IgD-negative memory B cell (primary cell): ENCODE results near the gene PSME3IP1. TPM values are rescaled to one million over a fixed set of nuclear protein-coding genes. Genes with fewer than 3 reads are reported as not detected.

Experiments
- H3K27ac Mint-ChIP-seq, 3 donors: one replicate each; pipeline ENCODE4 v1.8.0; 2020 to 2022; ENCODE audit warnings: mild to moderate bottlenecking in 3 of 3, mixed read lengths in 3 of 3, moderate library complexity in 1 of 3
- H3K27me3 Mint-ChIP-seq: one replicate; pipeline ENCODE4 v1.8.0; 2021; ENCODE audit warnings: mixed read lengths
- H3K36me3 Mint-ChIP-seq: one replicate; pipeline ENCODE4 v1.8.0; 2020; ENCODE audit warnings: mild to moderate bottlenecking, mixed read lengths
- H3K4me1 Mint-ChIP-seq, 3 donors: one replicate each; pipeline ENCODE4 v1.8.0; 2020 to 2022; ENCODE audit warnings: mixed read lengths in 3 of 3, mild to moderate bottlenecking in 1 of 3
- H3K4me3 Mint-ChIP-seq, 4 donors: one replicate each; pipeline ENCODE4 v1.8.0; 2020 to 2022; ENCODE audit warnings: mild to moderate bottlenecking in 4 of 4, mixed read lengths in 4 of 4, moderate library complexity in 3 of 4
- H3K9me3 Mint-ChIP-seq, 3 donors: one replicate each; pipeline ENCODE4 v1.8.0; 2020 to 2021; ENCODE audit warnings: mixed read lengths in 3 of 3, mild to moderate bottlenecking in 1 of 3
- polyA plus RNA-seq: library from polyadenylated mRNA; unstranded; fragments of 300-500 nt; fragmentation: Illumina TruSeq; gene quantifications from one replicate; pipeline ENCODE4 v1.2.3, GENCODE V29; 2021

Gene PSME3IP1
- polyA plus RNA-seq, 1 donor from 2014 or later: 91.6 TPM

DNA sequence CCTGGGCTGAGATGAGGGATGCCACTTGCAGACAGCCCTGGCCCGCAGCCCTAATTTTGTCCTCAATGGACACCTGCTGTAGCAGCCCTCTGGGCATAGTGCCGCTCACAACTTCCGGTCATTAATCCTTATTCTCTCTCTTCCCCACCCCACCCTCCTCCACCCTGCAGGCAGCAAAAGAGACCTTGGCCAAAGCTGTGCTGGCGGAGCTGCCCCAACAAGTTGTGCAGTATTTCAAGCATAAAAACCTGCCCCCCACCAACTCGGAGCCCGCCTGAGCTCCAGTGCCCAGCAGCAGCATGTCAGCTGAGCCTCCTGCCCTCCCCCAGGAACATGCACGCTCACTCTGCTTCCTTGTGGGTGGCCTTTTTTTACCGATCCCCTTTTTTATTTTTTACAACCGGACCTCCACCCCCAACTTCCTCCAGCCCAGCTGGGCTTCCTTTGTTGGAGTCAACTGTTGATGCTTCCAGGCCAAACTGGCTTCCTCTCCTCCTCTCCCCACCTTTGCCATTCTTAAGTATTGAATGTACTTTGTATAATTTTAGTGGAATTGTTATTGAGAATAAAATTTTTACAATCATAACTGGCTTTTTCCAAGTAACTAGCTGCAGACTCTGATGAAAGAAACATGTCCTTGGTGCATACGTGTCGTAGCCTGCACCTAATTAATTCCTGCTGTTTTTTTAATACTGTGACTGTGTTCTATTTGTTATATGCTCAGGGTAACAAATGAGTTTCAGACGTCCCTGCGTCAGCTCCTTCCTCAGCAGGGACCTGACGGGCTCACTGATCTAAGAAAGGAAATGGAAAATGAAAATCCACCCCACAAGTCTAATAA is 38.2 kb downstream of the PSME3IP1 start:
- H3K27ac Mint-ChIP-seq: peak overlapping the region in 1 of 3 donors; percentile 83
- H3K36me3 Mint-ChIP-seq: peaks cover 1% of the 10 kb centered on the region
- H3K9me3 Mint-ChIP-seq: no peaks in the 10 kb centered on the region
- no peaks in the 10 kb centered on the region for H3K27me3 Mint-ChIP-seq
- peaks cover 5 to 9% (median 9%) of the 10 kb centered on the region in 3 donors for H3K4me1 Mint-ChIP-seq
- H3K4me3 Mint-ChIP-seq: peak overlapping the region in 2 of 4 donors; percentile 39 to 77

GRCh38 chr16:57146735-57147134 is 39.1 kb downstream of the PSME3IP1 start:
- H3K27ac Mint-ChIP-seq: no peak overlapping the region

GRCh38 chr16:57146040-57146647 is 39.7 kb downstream of the PSME3IP1 start:
- H3K4me1 Mint-ChIP-seq: peaks cover 13 to 20% (median 18%) of the 10 kb centered on the region in 3 donors
- H3K27ac Mint-ChIP-seq: no peak overlapping the region

More at GRCh38 chr16:57146735-57147134, 39.1 kb downstream of the PSME3IP1 start:
- Mint-ChIP-seq H3K4me3 (peak overlapping the region in 1 of 4 donors; percentile 47), H3K36me3 (no peaks in the 10 kb centered on the region), H3K27me3 (no peaks in the 10 kb centered on the region), H3K9me3 (no peaks in the 10 kb centered on the region), H3K4me1 (peaks cover 10 to 16% (median 15%) of the 10 kb centered on the region in 3 donors)

DNA sequence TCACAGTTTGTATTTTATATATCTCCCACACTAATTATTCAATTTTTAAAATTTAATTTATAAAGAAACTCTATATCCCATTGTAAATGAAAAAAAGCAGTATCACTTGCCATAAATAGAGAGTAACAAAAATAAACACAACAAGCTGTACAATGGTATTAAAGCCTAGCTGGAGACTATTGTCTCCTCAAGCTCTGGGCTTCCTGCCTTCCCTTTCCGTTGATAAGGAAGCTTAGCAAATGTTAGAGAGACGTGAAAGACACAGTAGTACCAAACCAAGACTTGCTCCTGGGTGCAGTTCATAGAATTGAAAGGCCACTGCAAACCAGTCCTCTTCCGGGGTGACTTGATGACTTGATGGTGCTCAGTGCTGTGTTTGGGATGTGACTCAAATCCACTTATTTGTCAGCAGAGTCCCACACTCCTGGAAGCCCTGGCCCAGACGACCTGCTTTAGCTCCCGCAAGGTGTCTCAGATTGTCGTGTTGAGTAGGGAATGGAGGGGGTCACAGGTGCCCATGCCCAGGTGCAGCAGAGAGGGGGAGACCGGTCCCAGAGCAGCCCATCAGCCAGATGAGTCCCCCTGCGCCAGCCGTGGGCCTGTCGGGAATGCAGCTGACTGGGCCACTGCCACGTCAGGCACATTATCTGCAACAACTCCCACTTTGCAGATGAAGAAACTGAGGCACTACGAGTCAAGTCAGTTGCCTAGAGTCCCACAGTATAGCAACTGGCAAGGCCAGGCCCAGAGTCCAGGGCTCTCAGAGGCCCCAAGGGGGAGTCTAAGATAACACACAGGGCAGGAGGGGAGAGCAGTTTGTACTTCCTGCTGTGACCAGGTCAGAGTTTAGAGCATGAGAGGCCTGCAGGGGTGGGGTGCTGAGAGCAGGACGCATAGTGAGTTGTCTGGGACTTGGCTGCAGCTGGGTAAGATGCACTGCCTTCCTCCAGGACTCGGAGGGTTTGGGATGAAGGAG is 40.5 kb downstream of the PSME3IP1 start:
- Mint-ChIP-seq H3K9me3 (no peaks in the 10 kb centered on the region), H3K4me1 (peaks cover 13 to 24% (median 22%) of the 10 kb centered on the region in 3 donors), H3K4me3 (peak overlapping the region in 1 of 4 donors; percentile 67), H3K36me3 (no peaks in the 10 kb centered on the region), H3K27ac (no peak overlapping the region), H3K27me3 (no peaks in the 10 kb centered on the region)

More at GRCh38 chr16:57146040-57146647, 39.7 kb downstream of the PSME3IP1 start:
- H3K4me3 Mint-ChIP-seq: peak overlapping the region in 1 of 4 donors; percentile 65
- no peaks in the 10 kb centered on the region for H3K9me3 Mint-ChIP-seq
- H3K27me3 Mint-ChIP-seq: no peaks in the 10 kb centered on the region
- H3K36me3 Mint-ChIP-seq: no peaks in the 10 kb centered on the region

DNA sequence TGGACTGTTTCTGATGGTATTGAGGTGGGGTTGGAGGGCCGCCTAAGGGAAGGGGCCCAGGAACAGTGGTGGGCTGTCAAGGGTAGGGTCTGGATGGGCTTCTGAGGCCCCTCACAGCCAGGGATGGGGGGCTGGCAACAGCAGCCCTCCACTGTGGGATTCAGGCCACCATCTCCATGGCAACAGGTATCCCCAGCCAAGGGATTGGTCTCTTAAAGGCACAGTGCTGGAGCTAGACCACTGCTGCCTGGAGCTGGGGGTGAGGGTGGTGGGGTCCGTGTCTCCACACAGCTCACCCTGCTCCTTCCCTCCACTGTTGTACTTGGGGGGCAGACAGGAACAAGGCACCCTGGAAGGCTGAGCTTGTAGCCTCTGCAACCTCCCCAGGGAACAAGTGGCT is 41.8 kb downstream of the PSME3IP1 start:
- H3K27ac Mint-ChIP-seq: no peak overlapping the region
- H3K4me1 Mint-ChIP-seq: peaks cover 21 to 32% (median 31%) of the 10 kb centered on the region in 3 donors
- no peaks in the 10 kb centered on the region for H3K27me3 Mint-ChIP-seq
- H3K4me3 Mint-ChIP-seq: no peak overlapping the region
- no peaks in the 10 kb centered on the region for H3K9me3 Mint-ChIP-seq
- H3K36me3 Mint-ChIP-seq: no peaks in the 10 kb centered on the region

GRCh38 chr16:57143149-57143921 is 42.5 kb downstream of the PSME3IP1 start:
- no peak overlapping the region for H3K4me3 Mint-ChIP-seq
- H3K36me3 Mint-ChIP-seq: no peaks in the 10 kb centered on the region
- peaks cover 21 to 31% (median 30%) of the 10 kb centered on the region in 3 donors for H3K4me1 Mint-ChIP-seq
- H3K9me3 Mint-ChIP-seq: no peaks in the 10 kb centered on the region
- no peaks in the 10 kb centered on the region for H3K27me3 Mint-ChIP-seq
- no peak overlapping the region for H3K27ac Mint-ChIP-seq

DNA sequence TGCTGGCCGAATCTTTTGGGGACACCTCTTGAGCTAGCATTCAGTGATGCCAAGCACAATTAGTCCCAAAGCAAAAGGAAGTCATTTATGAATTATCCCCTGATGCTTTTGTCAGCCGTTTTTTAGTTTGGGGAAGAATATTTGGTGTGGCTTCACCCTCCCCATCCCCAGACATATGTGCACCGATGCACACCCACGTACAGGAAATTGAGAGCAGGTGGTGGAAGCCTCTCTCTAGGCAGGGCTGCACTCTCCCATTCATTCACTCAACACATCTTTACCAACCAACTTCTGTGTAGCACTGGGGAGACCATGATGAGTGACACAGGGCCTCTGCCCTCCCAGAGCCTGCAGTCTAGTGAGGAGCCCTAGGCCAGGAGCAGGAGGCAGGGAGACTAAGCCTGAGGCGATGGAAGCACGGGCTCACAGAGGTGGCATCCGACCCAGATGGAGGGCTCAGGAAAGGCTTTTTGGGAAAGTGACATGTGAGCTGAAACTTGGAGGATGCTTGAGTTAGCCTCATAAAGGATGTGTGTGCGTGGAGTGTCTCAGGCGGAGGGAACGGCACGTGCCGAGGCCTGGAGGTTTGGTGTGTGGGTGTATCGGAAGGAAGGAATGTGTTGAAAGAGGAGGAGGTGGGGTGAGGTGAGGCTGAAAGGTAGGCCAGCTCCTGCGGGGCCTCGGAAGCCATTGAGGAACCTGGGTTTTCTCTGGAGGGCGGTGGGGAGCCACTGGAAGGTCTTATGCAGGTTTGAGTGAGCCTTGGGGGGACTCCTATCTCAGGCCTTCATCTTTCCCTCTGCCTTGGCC is 43.8 kb downstream of the PSME3IP1 start:
- H3K4me1 Mint-ChIP-seq: peaks cover 16 to 26% (median 26%) of the 10 kb centered on the region in 3 donors
- no peaks in the 10 kb centered on the region for H3K27me3 Mint-ChIP-seq
- peak overlapping the region in 3 of 4 donors; percentile 41 to 82 (median 60) for H3K4me3 Mint-ChIP-seq
- peak overlapping the region in 1 of 3 donors; percentile 36 for H3K27ac Mint-ChIP-seq
- no peaks in the 10 kb centered on the region for H3K9me3 Mint-ChIP-seq
- H3K36me3 Mint-ChIP-seq: no peaks in the 10 kb centered on the region

- Mint-ChIP-seq H3K4me1 (peaks cover 16 to 28% (median 24%) of the 10 kb centered on the region in 3 donors), H3K36me3 (no peaks in the 10 kb centered on the region), H3K9me3 (no peaks in the 10 kb centered on the region), H3K4me3 (peak overlapping the region in 2 of 4 donors; percentile 60 to 82), H3K27ac (peak overlapping the region in 1 of 3 donors; percentile 85), H3K27me3 (no peaks in the 10 kb centered on the region)
Measured at GRCh38 chr16:57140931-57141668, 44.7 kb downstream of the PSME3IP1 start.

DNA sequence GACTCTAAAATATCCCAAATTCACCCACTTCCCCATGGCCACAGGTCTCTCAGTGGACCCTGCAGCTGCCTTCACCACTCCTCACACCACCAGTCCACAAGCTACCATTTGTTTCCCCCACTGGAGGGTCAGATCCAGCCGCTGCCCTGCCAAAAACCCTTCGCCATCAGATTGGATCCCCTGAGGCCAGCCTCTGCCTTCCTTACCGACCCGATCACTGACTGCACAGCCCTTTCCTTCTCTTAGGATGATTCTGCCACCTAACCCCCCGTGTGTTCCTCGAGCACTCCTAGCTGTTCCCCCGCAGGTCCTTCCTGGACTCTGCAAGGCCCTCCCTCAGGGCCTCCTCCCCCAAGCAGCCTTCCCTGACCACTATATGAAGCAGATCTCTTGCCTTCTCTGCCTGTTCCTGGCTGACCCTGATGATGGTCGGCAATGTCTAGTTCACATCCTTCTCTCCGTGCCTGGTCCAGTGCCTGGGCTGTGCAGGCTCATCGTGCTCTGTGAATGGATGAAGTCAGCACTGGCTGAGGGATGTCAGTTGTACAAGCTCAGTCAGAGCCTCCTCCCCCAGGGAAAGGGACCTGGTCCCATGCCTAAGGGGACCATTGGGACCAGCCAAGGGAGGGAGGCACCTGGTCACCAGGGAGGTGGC is 47.4 kb downstream of the PSME3IP1 start:
- Mint-ChIP-seq H3K27me3 (peaks cover 2% of the 10 kb centered on the region), H3K4me1 (peaks cover 24 to 44% (median 40%) of the 10 kb centered on the region in 3 donors), H3K4me3 (no peak overlapping the region), H3K27ac (peak overlapping the region in 1 of 3 donors; percentile 89), H3K9me3 (no peaks in the 10 kb centered on the region), H3K36me3 (peaks cover 2% of the 10 kb centered on the region)

- Mint-ChIP-seq H3K4me1 (peaks cover 24 to 44% (median 40%) of the 10 kb centered on the region in 3 donors), H3K27me3 (peaks cover 2% of the 10 kb centered on the region), H3K4me3 (peak overlapping the region in 1 of 4 donors; percentile 13), H3K27ac (peak overlapping the region in 1 of 3 donors; percentile 89), H3K9me3 (no peaks in the 10 kb centered on the region), H3K36me3 (peaks cover 2% of the 10 kb centered on the region)
Measured at GRCh38 chr16:57137566-57138273, 48.1 kb downstream of the PSME3IP1 start.

DNA sequence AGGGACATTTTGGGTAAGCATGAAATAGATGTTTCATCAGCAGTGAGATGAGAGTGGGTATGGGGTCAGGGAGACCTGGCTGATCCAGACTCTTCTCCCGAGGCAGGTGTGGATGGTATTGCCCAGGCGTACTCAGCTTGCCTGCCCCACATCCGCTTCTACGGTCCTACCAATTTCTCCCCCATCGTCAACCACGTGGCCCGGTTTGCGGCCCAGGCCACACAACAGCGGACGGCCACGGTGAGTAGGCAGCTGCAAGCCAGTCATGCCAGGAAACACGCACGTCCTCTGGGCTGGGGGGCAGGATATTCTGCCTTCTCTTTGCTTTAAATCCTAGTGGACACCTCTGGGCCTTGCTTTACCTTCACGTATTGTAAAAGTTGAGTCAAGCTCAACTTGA is 48.8 kb downstream of the PSME3IP1 start:
- H3K9me3 Mint-ChIP-seq: no peaks in the 10 kb centered on the region
- H3K4me3 Mint-ChIP-seq: no peak overlapping the region
- H3K27ac Mint-ChIP-seq: no peak overlapping the region
- H3K4me1 Mint-ChIP-seq: peaks cover 22 to 40% (median 37%) of the 10 kb centered on the region in 3 donors
- H3K27me3 Mint-ChIP-seq: peaks cover 2% of the 10 kb centered on the region
- peaks cover 2% of the 10 kb centered on the region for H3K36me3 Mint-ChIP-seq

- peaks cover 4% of the 10 kb centered on the region for H3K36me3 Mint-ChIP-seq
- peaks cover 2% of the 10 kb centered on the region for H3K27me3 Mint-ChIP-seq
- peak overlapping the region in 3 of 4 donors; percentile 50 to 89 (median 76) for H3K4me3 Mint-ChIP-seq
Measured at GRCh38 chr16:57134982-57135381, 50.9 kb downstream of the PSME3IP1 start.

More at GRCh38 chr16:57134982-57135381, 50.9 kb downstream of the PSME3IP1 start:
- Mint-ChIP-seq H3K27ac (peak overlapping the region; percentile 56 to 97 (median 91)), H3K4me1 (peaks cover 16 to 32% (median 23%) of the 10 kb centered on the region in 3 donors), H3K9me3 (no peaks in the 10 kb centered on the region)
